GM18499 (cell line): ENCODE data around the gene LOXHD1.

Experiments used
- ATAC-seq: cut with Tn5 transposase; IDR thresholded peaks from one replicate; pipeline ENCODE4 v1.9.1; 2021; ENCODE audit warnings: moderate number of reproducible peaks; ENCODE audit not compliant: insufficient read depth, unreplicated experiment

LOXHD1 gene

DNA sequence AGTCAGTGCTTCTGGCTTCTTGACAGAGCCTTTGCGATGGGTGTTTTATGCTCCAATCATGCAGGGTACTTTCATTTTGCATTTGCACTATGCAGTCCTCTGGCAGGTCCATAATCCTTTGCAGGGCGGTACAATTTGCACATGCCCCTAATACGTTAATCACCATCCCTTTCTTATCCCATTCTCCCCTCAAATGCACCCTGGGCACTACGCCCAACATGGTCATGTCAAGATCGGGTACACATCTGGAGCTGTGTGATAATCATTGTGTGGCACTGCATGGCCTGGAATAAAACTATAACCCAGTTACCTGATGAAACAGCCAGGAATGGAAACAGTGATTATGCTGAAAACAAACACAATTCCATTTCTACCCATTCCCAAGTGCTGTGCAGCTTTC is 27.7 kb downstream of the LOXHD1 start:
- ATAC-seq, result no peak

DNA sequence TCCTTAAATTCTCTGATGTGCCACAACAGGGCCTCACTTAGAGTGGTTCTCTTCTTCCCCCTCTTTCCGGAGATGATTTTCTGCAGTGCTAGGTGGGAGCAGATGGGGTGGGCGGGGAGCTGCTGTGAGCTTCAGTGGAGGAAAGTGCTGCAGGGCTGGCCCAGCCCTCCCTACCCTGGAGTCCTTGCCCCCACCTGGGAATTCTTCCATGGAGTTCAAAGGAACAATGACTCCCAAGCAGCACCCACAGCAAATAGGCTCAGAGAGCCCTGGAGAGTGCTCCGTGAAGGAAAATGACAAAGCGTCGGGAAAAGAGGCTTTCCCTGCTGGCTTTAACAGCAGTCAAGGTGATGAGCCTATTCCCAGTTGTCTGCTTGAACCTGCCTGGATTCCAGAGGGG is 28.8 kb downstream of the LOXHD1 start:
- ATAC-seq, result no peak

DNA sequence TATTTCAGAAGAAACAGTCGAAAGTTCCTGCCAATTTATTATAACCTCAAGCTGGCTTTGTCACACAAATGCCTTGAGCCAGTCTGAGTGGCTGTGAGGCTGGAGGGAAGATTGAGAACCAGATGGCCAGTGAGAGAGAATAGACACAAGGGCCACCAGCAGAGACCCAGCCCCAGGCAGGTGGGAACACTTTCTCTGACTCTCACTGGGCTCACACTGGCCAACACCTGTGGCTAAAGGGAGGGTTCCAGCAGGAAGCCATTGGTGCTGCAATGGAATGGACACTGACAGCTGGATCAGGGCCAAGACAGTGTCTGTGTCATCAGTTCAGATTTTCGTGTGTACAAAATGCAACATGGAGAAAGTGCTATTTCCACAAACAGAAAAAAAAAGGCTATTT is 29.9 kb downstream of the LOXHD1 start:
- ATAC-seq, result no peak

DNA sequence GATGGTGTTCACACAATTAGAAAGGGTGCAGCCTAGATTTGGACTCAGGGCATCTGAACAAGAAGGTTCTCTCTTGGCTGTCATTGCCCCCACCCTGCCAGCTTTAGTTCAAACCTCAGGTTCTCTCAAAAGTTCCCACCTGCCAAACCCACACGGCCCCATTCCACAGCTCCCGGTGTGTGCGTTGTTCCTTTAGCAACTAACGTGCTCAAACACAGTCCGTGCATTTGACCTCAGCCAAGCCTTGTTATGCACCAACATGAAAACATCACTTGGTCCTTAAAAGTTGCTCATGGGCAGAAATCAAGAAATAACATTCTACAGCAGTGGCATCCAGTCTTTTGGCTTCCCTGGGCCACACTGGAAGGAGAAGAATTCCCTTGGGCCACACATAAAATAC is 32.0 kb downstream of the LOXHD1 start:
- no peak for ATAC-seq

DNA sequence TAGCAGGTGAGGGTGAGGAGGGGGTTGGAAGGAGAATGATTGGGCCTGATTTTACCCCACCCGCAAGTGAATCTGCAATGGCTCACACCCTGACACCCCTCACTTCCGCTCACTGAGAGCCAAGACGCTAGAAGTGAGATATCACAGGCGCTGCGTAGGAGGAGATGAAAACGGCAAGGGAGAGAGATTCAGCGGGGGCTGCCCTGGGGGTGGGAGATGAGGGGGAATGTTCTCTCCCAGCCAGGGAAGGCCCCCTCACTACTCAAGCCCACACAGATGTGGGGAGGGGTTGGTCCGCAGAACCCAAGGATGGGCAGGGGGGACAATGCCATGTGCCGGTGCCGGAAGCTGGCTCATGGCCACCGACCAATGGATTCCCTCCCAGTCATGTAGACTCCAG is 32.9 kb downstream of the LOXHD1 start:
- no peak for ATAC-seq

DNA sequence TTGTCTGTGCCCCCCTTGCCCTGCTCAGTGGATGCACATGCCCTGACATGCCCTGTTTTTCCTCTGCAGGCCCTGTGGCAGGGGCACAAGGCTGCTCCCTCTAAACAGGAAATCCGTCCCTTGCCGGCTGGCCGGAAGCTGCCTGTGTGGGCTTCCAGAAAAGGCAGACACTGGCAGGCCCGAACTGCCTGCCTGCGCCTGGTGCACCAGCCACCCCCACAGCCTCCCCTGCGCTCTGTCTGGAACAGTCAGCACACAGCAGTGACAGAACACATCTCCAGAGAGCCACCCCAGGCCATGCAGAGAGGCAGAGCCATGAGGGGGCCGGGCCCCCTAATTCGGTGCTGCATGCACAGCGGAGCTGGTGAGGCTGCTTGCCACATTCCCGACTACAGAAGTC is 33.5 kb downstream of the LOXHD1 start:
- no peak for ATAC-seq

DNA sequence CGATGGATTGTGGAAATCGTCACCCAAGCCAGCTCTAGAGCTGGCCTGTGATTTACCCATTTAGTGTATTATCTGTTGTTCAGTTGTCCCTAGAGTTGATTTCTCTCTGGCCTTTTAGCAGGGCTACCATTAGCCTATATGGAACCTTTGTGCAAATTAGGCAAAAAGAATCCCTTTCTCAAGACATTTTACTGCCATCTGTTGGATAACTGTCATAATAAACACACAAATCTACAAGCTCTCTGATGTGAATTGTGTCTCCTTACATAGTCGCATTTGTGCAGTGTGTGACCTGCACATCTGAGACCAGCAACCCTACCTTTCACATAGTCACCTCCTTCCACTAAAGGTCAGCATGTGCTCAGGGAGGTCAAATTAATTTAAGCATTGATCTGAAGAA is 34.0 kb downstream of the LOXHD1 start:
- ATAC-seq, result no peak

DNA sequence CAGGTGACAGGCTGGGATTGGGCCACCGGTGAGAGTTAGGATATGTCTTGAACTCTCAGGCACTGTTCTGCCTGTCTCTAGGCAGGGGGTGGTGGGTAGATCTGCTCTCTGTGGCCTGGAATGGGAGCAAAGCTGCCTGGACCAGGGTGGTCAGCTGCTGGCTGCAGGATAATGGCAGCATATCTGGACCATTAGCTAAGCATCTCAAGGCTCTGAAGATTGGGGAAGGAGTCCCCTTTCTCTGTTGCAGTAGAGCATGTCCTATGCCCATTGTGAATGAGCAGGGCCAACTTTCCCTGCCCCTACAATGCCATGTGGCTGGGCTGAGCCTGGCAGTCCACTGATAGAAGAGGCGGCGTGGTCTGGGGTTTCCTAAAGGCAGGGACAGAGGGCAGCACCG is 34.6 kb downstream of the LOXHD1 start:
- ATAC-seq, result no peak

DNA sequence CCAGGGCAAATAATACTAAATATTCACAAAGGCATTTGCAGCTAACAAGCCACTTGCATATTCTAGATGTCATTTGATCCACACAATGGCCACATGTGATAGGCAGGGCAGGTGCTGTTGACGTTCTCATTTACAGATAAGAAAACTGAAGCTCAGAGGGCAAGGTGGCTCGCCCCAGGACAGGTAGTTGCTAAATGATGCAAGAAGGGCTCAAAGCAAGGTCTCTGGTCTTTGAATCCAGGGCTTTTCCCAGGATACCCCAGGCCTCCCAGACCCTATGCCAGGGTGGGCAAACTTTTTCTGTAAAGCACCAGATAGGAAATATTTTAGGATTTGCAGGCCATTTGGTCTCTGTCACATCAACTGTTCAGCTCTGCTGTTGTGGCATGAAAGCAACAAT is 35.1 kb downstream of the LOXHD1 start:
- ATAC-seq, result no peak

DNA sequence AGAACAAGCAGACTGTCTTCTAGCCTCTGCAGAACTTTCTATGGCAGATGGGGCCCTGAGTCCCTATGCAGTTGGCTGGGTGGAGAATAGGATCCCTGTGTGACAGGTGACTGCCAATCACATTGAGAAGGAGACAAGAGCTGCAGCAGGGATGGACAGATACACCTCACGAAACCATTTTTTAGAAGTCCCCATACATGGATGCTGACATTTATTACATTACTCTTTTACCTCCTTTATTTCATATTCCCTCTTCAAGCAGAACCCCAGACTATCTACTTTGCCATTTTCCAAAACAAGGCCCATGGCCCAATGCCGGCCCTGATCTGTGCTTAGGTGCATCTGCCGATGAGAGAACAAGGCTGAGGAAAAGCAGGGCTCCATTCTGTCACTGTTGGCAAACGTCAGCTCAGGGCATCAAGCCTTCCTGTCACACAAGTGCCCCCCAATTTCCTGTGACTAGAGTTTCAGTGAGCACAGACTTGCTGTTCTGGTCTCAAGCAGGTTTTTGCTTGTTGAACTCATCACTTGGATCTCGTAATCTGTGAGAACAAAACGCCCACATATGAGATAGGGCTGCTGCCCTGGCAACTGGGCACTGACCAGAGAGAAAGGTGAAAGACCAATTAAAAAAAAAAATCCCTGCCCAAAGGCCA is 35.8 kb downstream of the LOXHD1 start:
- ATAC-seq, result no peak

DNA sequence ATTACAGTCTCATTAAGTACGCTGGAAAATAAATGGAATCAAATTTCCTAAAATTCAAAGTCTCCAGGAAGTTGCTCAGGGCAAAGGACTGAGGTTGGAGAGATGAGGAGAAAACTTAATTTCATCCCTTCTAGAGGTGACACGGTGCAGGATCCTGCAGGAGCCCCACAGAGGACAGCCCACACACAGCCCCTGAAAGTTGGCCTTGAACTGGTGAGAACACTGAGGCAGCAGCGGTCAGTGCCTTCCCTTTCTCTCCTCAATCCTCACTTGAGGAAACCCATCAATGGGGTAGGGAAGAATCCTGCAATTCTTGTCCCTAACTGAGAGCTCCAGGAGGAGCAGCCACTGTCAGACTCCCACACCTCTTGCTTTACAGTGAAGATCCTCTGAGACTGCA is 37.5 kb downstream of the LOXHD1 start:
- no peak for ATAC-seq

DNA sequence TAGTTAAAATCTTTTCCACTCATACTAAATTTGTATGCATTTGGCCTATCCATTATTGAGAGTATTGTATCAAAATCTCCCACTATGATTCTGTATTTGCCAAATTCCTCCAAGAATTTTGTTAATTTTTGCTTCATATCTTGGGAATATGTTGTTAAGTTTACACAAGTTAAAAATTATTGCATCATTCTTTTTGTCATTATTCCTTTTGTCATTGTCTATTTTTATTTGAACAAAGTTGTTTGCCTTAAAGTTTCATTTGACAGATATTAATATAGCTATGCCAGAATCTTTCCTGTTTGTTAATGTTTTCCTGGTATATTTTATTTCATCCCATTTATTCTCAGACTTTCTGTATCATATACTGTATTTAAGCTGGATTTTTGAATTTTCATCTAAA is 41.3 kb downstream of the LOXHD1 start:
- ATAC-seq, result no peak

DNA sequence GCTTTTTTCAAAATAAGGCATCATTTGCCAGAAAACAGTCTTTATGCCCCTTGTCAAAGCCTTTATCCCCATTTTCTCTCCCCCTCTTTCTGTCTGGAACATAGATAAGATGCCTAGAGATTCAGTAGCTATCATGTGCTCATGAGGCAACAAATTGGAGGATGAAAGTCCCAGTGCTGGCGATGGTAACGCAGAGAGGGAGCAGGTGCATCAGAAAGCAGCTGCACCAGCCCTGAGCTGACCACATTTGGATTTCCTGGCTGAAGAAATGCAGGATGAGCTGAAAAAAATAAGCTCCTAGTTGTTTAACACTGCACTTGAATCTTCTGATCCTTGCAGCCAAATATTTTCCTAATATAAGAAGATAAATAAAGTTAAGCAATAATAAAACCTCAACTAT is 48.0 kb downstream of the LOXHD1 start:
- no peak for ATAC-seq

DNA sequence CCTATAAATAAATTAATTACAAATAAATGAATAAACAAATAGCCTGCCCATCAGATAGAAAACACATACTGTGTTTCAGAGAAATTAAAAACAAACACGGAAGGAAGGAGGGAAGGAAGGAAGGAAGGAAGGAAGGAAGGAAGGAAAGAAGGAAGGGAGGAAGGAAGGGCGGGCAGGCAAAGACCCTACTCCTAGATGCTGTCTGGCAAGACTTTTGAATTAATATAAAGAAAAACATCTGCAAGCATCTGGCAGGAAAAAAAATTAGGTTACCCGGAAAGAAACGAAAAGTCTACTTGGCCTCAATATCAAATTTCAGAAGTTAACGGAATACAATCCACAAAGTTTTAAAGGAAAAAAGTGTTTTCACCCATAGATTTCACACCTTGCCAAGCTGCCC is 49.1 kb downstream of the LOXHD1 start:
- no peak for ATAC-seq

DNA sequence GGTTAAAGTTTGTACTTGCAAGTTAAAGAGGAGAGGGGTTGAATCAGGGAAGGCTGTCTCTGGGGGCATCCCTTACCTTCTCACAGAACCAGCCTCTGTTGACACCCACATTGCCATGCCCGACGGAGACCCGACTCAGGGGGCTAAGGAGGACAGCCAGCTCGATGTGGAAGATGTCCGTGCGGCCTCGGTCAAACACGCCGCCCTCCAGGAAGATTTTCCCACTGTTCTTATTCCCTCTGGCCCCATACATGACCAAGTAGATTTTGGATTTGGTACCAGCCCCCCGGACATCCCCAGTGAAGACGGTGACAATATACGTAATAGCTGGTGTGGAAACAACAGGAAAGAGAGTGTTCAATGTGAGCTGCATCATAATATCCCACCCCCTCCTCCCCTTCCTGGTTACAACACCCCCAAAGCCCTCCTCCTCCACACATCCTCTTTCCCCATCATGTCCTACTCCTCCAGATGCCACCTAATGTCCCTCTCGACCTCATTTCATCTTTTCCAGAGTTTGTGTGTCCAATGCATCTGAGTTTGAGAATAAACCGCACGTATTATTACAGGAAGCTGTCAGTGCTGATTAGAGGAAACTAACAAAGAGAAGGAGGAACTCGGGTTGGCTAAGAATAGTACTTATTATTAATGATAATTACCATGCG is 55.7 kb downstream of the LOXHD1 start:
- no peak for ATAC-seq

DNA sequence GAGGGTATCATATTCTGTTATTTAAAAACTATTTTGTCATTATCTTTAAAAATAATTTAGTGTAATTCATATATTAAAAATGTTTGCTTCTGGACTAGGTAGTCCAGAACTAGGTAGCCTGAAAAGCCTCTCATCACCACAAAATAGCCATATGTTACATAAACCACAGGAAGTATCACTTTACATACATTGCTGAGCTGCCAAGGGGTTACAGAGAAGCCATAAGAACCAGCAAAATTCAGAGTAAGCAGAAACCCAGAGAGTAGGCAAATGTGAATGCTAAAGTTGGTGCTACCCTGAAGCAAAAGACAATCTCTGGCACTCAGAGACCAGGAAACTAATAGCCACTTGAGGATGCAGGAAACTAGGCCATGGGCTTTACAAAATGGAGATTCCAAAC is 60.9 kb downstream of the LOXHD1 start:
- ATAC-seq, result no peak

DNA sequence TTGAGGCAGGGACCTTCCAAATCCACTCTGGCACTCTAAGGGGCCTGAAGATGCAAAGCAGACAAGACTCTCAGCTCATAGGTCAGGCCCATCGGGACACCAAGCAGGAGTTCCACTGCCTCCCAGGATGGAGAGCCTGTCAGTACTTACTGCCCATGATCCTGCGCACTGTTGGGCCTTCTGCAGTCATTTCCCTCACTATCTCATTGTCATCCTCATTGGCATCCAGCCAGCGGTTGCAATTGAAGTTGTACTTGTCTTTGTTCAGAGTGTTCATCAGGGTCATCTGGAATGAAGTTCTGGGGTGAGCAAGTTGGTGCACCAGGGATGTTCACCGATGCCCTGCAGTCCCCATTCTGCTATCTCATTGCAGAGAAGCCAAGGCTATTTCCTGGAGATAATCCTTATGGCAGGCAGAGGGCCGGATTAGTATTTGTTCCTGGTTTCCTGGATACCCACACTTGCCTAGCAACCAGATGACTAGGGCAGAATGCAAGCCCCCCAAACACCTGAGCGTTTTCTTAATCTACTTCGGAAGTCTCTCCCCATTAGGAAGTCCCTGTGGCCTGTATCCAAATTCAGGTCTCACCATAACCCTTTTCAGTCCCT is 65.1 kb downstream of the LOXHD1 start:
- ATAC-seq, result no peak

DNA sequence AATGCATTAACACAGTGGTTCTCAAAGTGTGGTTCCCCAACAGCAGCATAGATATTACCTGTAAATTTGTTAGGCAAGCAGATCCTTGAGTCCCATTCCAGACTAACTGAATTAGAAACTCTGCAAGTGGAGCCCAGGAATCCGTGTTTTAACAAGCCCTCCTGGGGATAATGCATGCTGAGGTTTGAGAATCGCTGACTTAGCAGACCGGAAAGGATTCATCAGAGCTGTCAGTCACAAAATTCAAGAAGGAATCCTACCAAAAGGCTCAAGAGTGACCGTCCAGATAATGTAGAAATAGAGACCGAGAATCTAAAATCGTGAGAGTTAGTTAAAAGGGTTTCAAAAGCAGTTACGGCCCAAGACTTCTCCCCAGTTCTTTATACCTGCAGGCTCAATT is 66.9 kb downstream of the LOXHD1 start:
- ATAC-seq, result no peak

DNA sequence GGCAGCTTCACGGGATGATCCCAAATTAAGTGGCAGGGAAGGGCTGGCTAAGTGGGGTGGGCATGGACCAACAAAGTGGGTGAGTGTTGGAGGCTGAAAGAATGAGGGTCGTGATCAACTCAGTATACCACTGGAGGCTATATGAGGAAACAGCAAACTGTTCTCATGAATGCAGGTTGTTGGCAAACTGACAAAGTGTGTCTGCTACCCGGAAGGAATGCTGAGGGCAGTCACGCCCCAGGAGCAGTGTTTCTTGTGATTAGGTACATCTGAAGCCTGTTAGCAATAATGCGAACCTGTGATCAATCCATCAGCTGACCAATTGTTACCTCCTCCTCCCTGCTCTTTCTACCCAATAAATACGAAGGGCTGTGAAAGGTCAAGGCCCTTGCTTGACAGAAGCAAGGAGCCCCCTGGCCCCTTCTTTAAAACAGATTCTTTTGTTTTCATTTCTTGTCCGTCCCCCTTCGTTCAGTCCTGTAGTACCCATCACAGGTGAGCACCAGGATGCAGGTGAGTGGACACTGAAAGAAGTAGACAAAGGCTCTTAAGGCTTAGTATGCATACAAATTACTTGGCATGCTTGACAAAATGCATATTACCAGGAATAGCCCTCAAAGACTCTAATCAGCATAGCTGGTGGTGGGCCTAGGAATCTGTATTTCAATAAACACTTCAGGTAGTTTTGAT is 67.9 kb downstream of the LOXHD1 start:
- ATAC-seq, result no peak

DNA sequence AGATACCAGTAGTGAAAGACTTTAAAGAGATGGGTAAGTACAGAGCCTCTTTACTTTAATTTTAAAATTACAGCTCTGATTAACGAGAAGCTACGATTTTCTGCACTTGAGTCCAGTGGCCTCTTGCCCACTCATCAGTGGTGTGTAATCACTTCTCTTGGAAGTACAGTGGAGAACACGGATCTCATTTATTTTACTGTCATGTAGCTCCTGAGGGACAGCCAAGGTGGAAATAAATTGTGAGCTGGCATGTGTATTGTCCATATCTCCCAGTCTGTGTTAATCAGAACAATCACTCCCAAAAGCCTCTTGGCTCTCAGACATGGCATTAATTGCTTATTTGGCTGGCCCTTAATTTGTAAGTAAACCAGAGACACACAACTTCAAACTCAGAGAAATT is 69.4 kb downstream of the LOXHD1 start:
- no peak for ATAC-seq

DNA sequence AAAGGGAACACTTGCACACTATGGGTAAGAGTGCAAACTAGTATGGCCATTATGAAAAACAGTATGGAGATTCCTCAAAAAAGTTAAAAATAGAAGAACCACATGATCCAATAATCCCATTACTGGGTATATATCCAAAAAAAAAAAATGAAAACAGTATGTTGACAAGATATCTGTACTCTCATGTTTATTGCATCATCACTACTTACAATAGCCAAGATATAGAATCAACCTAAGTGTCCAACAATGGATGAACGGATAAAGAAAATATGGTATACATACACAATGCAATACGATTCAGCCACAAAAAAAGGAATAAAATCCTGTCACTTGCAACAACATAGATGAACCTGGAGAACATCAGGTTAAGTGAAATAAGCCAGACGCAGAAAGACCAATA is 73.3 kb downstream of the LOXHD1 start:
- no peak for ATAC-seq
